ENCODE data around the gene LSM4. TPM values are rescaled to one million over a fixed set of nuclear protein-coding genes. Genes with fewer than 3 reads are reported as not detected.

Gene LSM4
- total and polyA plus RNA-seq, 2 of the 13 experiments (the other 11 are each of a cell fraction or from before 2014, with no cell fraction given) = 65.8 to 166 TPM

- TF ChIP-seq HNRNPK (IDR thresholded peaks at IDR 0.05; ENCODE audit: low read depth, low read length, poor library complexity, severe bottlenecking) = no peak
- TF ChIP-seq SIX4 (CRISPR knock-in tag; IDR thresholded peaks at IDR 0.05) = peak; percentile 49
- TF ChIP-seq DNMT1 (CRISPR knock-in tag; IDR thresholded peaks at IDR 0.05) = no peak
- TF ChIP-seq ZNF790 (CRISPR knock-in tag; IDR thresholded peaks at IDR 0.05; ENCODE audit: borderline replicate concordance) = no peak
- TF ChIP-seq KLF11 (CRISPR knock-in tag; IDR thresholded peaks at IDR 0.05) = no peak
- no peak for TF ChIP-seq ZIK1 (CRISPR knock-in tag; IDR thresholded peaks at IDR 0.05; ENCODE audit: borderline replicate concordance, low read depth)
- TF ChIP-seq ZBTB7A (CRISPR knock-in tag; IDR thresholded peaks at IDR 0.05) = peak; percentile 70; the same call in 1 of the 2 replicates
- TF ChIP-seq ZFP41 (CRISPR knock-in tag; IDR thresholded peaks at IDR 0.05; ENCODE audit: borderline replicate concordance) = no peak
- TF ChIP-seq ZNF263 (CRISPR knock-in tag; IDR thresholded peaks at IDR 0.05) = peak; percentile 34; the same call in 1 of the 2 replicates
- no peak for TF ChIP-seq TBP (CRISPR knock-in tag; IDR thresholded peaks at IDR 0.05)
- TF ChIP-seq BRD4 (CRISPR knock-in tag; IDR thresholded peaks at IDR 0.05) = no peak; the same call in 1 of the 2 replicates
- TF ChIP-seq CBFB (CRISPR knock-in tag; IDR thresholded peaks at IDR 0.05) = peak; percentile 63; the same call in 1 of the 2 replicates
- no peak for TF ChIP-seq ZNF326 (CRISPR knock-in tag; IDR thresholded peaks at IDR 0.05; ENCODE audit: borderline replicate concordance)
- no peak; the same call in 1 of the 2 replicates for TF ChIP-seq ZBTB37 (CRISPR knock-in tag; IDR thresholded peaks at IDR 0.05)
- TF ChIP-seq NR3C1 (CRISPR knock-in tag; IDR thresholded peaks at IDR 0.05) = no peak
- TF ChIP-seq ZNF431 (CRISPR knock-in tag; IDR thresholded peaks at IDR 0.05; ENCODE audit: borderline replicate concordance, low read depth) = no peak
- no peak for TF ChIP-seq ZNF143 (CRISPR knock-in tag; IDR thresholded peaks at IDR 0.05)
- TF ChIP-seq RAD21 (CRISPR knock-in tag; IDR thresholded peaks at IDR 0.05) = no peak
- TF ChIP-seq PCBP1 (IDR thresholded peaks at IDR 0.05; ENCODE audit: borderline replicate concordance, low read depth, low read length) = no peak
- no peak for TF ChIP-seq NFE2L2 (IDR thresholded peaks at IDR 0.05; ENCODE audit: low read length)
- TF ChIP-seq POLR2AphosphoS5 (IDR thresholded peaks at IDR 0.05; ENCODE audit: low read depth, low read length) = peak; percentile 46; the same call in 1 of the 2 replicates
- TF ChIP-seq SYNCRIP (IDR thresholded peaks at IDR 0.05; ENCODE audit: insufficient read depth, low read depth, low read length) = no peak
- TF ChIP-seq, protein P1, sequence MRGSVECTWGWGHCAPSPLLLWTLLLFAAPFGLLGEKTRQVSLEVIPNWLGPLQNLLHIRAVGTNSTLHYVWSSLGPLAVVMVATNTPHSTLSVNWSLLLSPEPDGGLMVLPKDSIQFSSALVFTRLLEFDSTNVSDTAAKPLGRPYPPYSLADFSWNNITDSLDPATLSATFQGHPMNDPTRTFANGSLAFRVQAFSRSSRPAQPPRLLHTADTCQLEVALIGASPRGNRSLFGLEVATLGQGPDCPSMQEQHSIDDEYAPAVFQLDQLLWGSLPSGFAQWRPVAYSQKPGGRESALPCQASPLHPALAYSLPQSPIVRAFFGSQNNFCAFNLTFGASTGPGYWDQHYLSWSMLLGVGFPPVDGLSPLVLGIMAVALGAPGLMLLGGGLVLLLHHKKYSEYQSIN (CRISPR knock-in tag; IDR thresholded peaks at IDR 0.05; ENCODE audit: borderline replicate concordance) = no peak
- TF ChIP-seq MTF1 (CRISPR knock-in tag; IDR thresholded peaks at IDR 0.05) = no peak
- TF ChIP-seq GPBP1L1 (CRISPR knock-in tag; IDR thresholded peaks at IDR 0.05) = no peak
- TF ChIP-seq HNF4G (IDR thresholded peaks at IDR 0.05; ENCODE audit: borderline replicate concordance, low read depth, low read length) = peak; percentile 55; the same call in 1 of the 2 replicates
- no peak for TF ChIP-seq HNF4G (CRISPR knock-in tag; IDR thresholded peaks at IDR 0.05; ENCODE audit: borderline replicate concordance, low read depth)
- peak; percentile 99 for TF ChIP-seq ELF3 (CRISPR knock-in tag; IDR thresholded peaks at IDR 0.05)
Observed at GRCh38 chr19:18364826-18365528, 42.1 kb upstream of the LSM4 start (continued).
